CD8-positive, alpha-beta memory T cell (primary cell): ENCODE data around the gene UPF2. TPM values are rescaled to one million over a fixed set of nuclear protein-coding genes. Genes with fewer than 3 reads are reported as not detected.

Experiments used
- CTCF ChIA-PET: fragments of 350-600 bp; sonication (Branson Sonifier 250); formaldehyde crosslinking; loops from one replicate; lab custom pipeline; 2021; ENCODE audit warnings: antibody characterized with exemption; lab: Charles Lee
- POLR2A ChIA-PET: fragments of 350-600 bp; sonication (Branson Sonifier 250); formaldehyde crosslinking; loops from one replicate; lab custom pipeline; 2021; ENCODE audit warnings: antibody characterized with exemption; lab: Charles Lee
- DNase-seq, 5 donors: peaks; one replicate each; pipeline versions ENCODE4 v3.0.0 to v3.0.0-alpha.2; 2020 to 2022; ENCODE audit warnings: mixed read lengths in 1 of 5
- H3K27ac ChIP-seq: one replicate; pipeline ENCODE4 v1.7.0; 2013; ENCODE audit warnings: low read depth, mild to moderate bottlenecking, low read length, moderate library complexity
- H3K27me3 ChIP-seq: 2 replicates; pipeline ENCODE4 v1.7.0; 2013; ENCODE audit warnings: low read length, mild to moderate bottlenecking; ENCODE audit not compliant: insufficient read depth, poor library complexity, severe bottlenecking
- H3K36me3 ChIP-seq: 2 replicates; pipeline ENCODE4 v1.7.0; 2013; ENCODE audit warnings: mild to moderate bottlenecking, low read length, moderate library complexity; ENCODE audit not compliant: insufficient read depth
- H3K4me1 ChIP-seq: 2 replicates; pipeline ENCODE4 v1.7.0; 2013; ENCODE audit warnings: mild to moderate bottlenecking, low read length, moderate library complexity; ENCODE audit not compliant: insufficient read depth
- H3K4me3 ChIP-seq: 2 replicates; pipeline ENCODE4 v1.7.0; 2013; ENCODE audit warnings: mild to moderate bottlenecking, low read length
- H3K9me3 ChIP-seq: 2 replicates; pipeline ENCODE4 v1.7.0; 2013; ENCODE audit warnings: mild to moderate bottlenecking, low read length
- H3K27ac Mint-ChIP-seq, 8 donors: one replicate each; pipeline ENCODE4 v1.8.0; 2020 to 2021; ENCODE audit warnings: mixed read lengths in 8 of 8, mild to moderate bottlenecking in 6 of 8, inconsistent platforms in 3 of 8, moderate library complexity in 3 of 8
- H3K27me3 Mint-ChIP-seq, 2 donors: one replicate each; pipeline ENCODE4 v1.8.0; 2020 to 2021; ENCODE audit warnings: mixed read lengths in 2 of 2, mild to moderate bottlenecking in 1 of 2, moderate library complexity in 1 of 2
- H3K36me3 Mint-ChIP-seq, 3 donors: one replicate each; pipeline ENCODE4 v1.8.0; 2020 to 2021; ENCODE audit warnings: mixed read lengths in 3 of 3, inconsistent platforms in 1 of 3, mild to moderate bottlenecking in 1 of 3
- H3K4me1 Mint-ChIP-seq, 3 donors: one replicate each; pipeline ENCODE4 v1.8.0; 2020 to 2021; ENCODE audit warnings: mixed read lengths in 3 of 3, inconsistent platforms in 1 of 3, mild to moderate bottlenecking in 1 of 3
- H3K4me3 Mint-ChIP-seq, 7 donors: one replicate each; pipeline ENCODE4 v1.8.0; 2020 to 2021; ENCODE audit warnings: mixed read lengths in 7 of 7, mild to moderate bottlenecking in 6 of 7, moderate library complexity in 4 of 7, inconsistent platforms in 2 of 7
- H3K9me3 Mint-ChIP-seq, 5 donors: one replicate each; pipeline ENCODE4 v1.8.0; 2020 to 2022; ENCODE audit warnings: mixed read lengths in 5 of 5, mild to moderate bottlenecking in 3 of 5, moderate library complexity in 2 of 5, inconsistent platforms in 1 of 5
- polyA plus RNA-seq: library from polyadenylated mRNA; unstranded; fragments of 300-500 nt; fragmentation: Illumina TruSeq; gene quantifications from one replicate; pipeline ENCODE4 v1.2.3, GENCODE V29; 2021
- total RNA-seq, 2 experiments: library from RNA; stranded (reverse); gene quantifications; one replicate each; pipeline ENCODE4 v1.2.3, GENCODE V29; 2021

UPF2 gene
- total and polyA plus RNA-seq, 3 experiments from 2014 or later, result 18.5 to 42.4 (median 39.8) TPM

DNA sequence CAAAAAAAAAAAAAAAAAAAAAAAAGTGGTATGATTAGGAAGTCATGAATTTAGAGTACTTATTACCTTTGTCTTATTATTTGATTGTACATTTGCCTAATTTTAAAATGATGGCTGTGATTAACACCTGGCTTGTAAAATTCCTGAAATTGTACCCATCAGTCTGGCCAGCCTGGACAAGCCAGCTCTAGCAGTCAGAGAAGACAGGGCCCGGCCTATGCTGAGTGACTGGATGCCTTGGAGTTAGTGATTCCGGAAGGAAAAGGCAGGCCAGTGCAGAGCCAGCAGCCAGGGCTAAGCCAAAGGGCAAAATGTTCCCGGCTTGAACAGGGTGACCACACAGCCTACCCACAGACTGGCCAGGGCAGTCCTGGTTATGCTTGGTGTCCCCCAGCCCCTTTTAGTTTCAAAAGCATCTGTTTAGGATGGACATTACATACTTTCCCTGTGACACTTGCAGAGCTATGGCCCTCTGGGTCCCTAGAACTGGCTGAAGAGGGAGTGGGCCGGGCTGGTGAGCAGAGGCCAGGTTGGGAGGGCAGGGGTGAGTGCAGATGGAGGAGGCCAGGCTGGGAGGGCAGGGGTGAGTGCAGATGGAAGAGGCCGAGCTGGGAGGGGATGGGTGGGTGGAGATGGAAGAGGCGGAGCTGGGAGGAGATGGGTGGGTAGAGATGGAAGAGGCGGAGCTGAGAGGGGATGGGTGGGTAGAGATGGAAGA lies 157.7 kb downstream of the UPF2 start:
- Mint-ChIP-seq H3K4me1 (peaks cover 9 to 19% (median 17%) of the 10 kb centered on the region in 3 donors), H3K36me3 (no peaks in the 10 kb centered on the region), H3K9me3 (no peaks in the 10 kb centered on the region), H3K27ac (no peak overlapping the region), H3K4me3 (no peak overlapping the region), H3K27me3 (no peaks in the 10 kb centered on the region)
- Histone ChIP-seq H3K4me3 (no peak overlapping the region), H3K27me3 (no peaks in the 10 kb centered on the region), H3K36me3 (no peaks in the 10 kb centered on the region), H3K4me1 (peaks cover 5% of the 10 kb centered on the region), H3K27ac (no peak overlapping the region), H3K9me3 (no peaks in the 10 kb centered on the region)
- POLR2A ChIA-PET, result no interaction called here
- CTCF ChIA-PET, result no interaction called here
- peak in 1 of 5 donors; percentile 22 for DNase-seq

DNA sequence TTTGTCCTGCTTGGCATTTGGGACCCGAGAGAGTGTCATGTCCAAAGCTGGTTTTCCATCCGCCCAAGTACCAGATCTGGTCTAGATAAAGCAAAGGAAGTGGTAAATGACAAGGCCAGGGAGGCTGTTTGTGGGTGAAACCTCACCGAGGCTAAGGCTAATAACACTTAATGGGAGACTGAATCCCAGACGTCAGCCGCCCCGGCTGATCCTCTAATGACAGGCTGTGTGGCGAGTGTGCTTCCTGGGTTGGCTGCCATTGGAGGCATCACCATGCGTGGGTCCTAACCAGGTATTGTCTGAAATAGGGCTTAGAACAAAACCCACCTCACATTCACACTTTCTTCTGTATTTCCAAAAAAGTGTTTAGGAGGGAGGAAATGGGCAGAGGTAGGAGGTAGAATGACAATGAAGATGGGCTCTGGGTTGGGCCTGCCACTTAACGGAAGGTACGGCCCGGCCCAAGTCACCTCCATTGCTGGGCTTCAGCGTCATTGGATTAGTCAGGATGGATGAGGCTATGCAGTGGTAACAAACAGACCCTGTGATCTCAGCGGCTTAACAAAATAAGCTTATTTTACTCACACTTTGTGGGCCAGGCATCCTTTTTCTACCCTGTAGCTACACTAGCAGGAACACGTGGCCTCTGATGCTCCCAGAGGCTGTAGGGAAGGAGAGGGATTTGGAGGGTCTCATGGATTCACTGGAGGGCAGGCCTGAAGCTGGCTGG lies 159.8 kb downstream of the UPF2 start:
- H3K4me1 Mint-ChIP-seq, result peaks cover 9 to 19% (median 17%) of the 10 kb centered on the region in 3 donors
- ChIA-PET POLR2A (no interaction called here), CTCF (no interaction called here)
- Histone ChIP-seq H3K27ac (no peak overlapping the region), H3K36me3 (no peaks in the 10 kb centered on the region), H3K27me3 (no peaks in the 10 kb centered on the region), H3K9me3 (no peaks in the 10 kb centered on the region), H3K4me1 (peaks cover 5% of the 10 kb centered on the region), H3K4me3 (no peak overlapping the region)
- H3K9me3 Mint-ChIP-seq, result no peaks in the 10 kb centered on the region
- H3K36me3 Mint-ChIP-seq, result no peaks in the 10 kb centered on the region
- H3K27me3 Mint-ChIP-seq, result no peaks in the 10 kb centered on the region
- H3K4me3 Mint-ChIP-seq, result peak overlapping the region in 2 of 7 donors; percentile 2 to 55
- peak in 1 of 5 donors; percentile 46 for DNase-seq
- peak overlapping the region in 3 of 8 donors; percentile 43 to 48 (median 47) for H3K27ac Mint-ChIP-seq

DNA sequence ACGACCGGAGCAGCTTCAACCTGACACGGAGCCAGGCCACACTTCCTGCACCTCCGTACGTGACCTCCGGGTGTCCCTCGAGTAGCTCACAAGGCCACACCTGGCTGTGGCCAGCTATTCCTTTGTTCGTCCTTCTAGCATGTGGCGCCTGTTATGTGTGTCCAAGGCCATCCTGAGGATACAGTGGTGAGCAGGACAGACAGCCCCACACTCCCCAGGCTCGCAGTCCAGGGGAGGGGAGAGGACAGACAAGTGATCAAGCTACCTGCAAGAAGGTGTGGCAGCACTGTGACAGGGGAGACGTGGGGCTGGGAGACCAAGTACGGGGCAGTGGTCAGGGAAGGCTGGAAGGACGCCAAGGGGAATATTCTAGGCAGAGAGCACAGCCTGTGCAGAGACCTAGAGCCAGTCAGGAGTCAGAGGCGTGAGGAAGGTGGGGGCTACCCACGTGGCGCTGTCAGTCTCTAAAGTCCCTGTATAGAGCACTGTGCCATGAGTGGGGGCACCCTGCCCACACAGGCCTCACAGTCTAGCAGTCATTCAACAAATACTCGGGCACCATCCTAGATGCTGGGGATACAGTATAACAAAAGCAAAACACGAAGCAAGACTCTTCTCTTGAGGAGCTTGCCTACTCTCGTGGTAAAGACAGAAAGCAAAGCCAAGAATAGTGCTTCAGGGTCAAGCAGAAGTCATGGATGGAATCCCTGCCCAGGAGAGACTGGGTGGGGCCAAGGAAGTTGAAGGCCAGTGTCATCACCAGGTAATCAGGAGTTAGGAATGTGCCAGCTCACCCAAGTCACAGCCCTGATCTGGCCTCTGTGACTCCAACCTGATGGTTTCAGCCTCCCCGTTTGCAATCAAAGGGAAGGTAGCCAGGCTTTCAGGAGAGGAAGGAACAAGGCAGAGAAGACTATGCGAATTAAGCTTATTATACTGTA lies 160.9 kb downstream of the UPF2 start:
- Mint-ChIP-seq H3K27ac (peak overlapping the region in 2 of 8 donors; percentile 35 to 48), H3K27me3 (no peaks in the 10 kb centered on the region), H3K36me3 (no peaks in the 10 kb centered on the region), H3K4me1 (peaks cover 9 to 19% (median 17%) of the 10 kb centered on the region in 3 donors), H3K9me3 (no peaks in the 10 kb centered on the region), H3K4me3 (no peak overlapping the region)
- Histone ChIP-seq H3K4me1 (peaks cover 5% of the 10 kb centered on the region), H3K36me3 (no peaks in the 10 kb centered on the region), H3K27ac (no peak overlapping the region), H3K9me3 (no peaks in the 10 kb centered on the region), H3K4me3 (no peak overlapping the region), H3K27me3 (no peaks in the 10 kb centered on the region)
- CTCF ChIA-PET, result no interaction called here
- peak in 1 of 5 donors; percentile 35 for DNase-seq
- POLR2A ChIA-PET, result no interaction called here

DNA sequence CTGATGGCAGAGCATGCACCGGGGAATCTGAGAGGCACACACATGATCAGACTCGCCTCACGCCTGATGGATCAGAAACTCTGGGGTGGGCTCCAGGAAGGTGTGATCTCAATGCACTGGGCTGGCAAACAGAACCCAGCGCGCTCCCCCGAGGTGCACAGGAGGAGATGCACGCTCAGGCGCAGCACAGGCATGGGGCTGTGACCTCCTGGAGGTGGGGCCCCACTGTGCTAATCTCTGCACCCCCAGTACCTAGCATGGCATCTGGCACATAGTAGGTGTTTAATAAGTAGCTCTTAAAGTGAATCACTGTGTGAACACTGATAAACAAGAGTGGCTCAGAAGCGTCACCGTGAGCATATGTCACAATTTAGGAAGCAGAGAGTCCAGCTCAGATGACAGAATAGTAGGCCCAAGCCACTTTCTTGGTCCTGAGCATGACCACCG lies 161.6 kb downstream of the UPF2 start:
- no peak overlapping the region for H3K4me3 Mint-ChIP-seq
- no peaks in the 10 kb centered on the region for H3K27me3 Mint-ChIP-seq
- no peaks in the 10 kb centered on the region for H3K9me3 Mint-ChIP-seq
- Histone ChIP-seq H3K9me3 (no peaks in the 10 kb centered on the region), H3K36me3 (no peaks in the 10 kb centered on the region), H3K27me3 (no peaks in the 10 kb centered on the region), H3K4me3 (no peak overlapping the region), H3K4me1 (peaks cover 5% of the 10 kb centered on the region), H3K27ac (no peak overlapping the region)
- peak in 1 of 5 donors; percentile 35 for DNase-seq
- ChIA-PET POLR2A (no interaction called here), CTCF (no interaction called here)
- H3K27ac Mint-ChIP-seq, result no peak overlapping the region
- peaks cover 11 to 23% (median 17%) of the 10 kb centered on the region in 3 donors for H3K4me1 Mint-ChIP-seq
- no peaks in the 10 kb centered on the region for H3K36me3 Mint-ChIP-seq

DNA sequence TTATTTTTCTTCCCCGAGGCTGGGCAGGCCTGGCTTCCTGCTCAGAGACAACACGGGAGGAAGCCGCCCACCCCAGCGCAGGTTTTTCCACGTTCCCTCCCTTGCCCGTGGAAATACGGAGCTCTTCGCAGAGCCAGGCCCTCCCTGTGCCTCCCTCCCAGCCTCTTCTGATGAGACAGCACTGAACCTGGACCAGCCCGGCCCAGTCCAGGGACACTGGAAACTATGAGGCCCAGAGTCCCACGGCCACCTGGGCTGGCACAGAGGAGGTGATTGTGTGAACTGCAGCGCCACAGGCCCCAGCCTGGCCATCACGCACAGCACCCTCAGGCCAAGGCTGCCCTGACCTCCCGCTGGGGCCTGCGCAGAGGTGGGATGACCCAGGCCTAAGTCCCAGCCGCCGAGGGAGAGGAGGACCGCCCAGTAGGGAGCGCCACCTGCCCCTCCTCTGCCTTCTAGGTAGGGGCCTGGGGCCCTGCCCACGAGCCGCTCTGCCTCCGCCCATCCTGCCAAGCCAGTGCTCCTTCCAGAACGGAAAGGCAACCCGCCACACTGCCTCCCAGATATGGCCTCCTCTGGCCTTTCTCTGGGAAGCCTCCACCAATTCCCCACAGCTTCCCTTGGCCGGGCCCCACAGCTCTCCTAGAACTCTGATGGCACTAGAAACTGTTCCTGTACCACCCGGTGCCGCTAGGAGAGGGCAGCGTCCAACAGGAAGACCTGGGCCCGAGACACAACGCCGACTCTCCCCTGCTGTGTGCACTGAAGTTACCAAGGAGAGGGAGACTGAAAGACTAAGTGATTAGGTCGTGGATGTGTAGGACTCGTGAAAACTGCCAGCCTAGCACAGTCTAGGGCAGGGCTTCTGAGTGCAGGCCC lies 162.2 kb downstream of the UPF2 start:
- H3K27ac ChIP-seq, result no peak overlapping the region
- no peak overlapping the region for H3K4me3 ChIP-seq
- peak in 1 of 5 donors; percentile 41 for DNase-seq
- no peaks in the 10 kb centered on the region for H3K9me3 ChIP-seq
- no peaks in the 10 kb centered on the region for H3K36me3 Mint-ChIP-seq
- H3K27me3 ChIP-seq, result no peaks in the 10 kb centered on the region
- H3K4me1 ChIP-seq, result peaks cover 6% of the 10 kb centered on the region
- peak overlapping the region in 1 of 8 donors; percentile 47 for H3K27ac Mint-ChIP-seq
- H3K9me3 Mint-ChIP-seq, result no peaks in the 10 kb centered on the region
- no peak overlapping the region for H3K4me3 Mint-ChIP-seq
- POLR2A ChIA-PET, result no interaction called here
- no peaks in the 10 kb centered on the region for H3K36me3 ChIP-seq
- no peaks in the 10 kb centered on the region for H3K27me3 Mint-ChIP-seq
- CTCF ChIA-PET, result no interaction called here
- H3K4me1 Mint-ChIP-seq, result peaks cover 13 to 30% (median 20%) of the 10 kb centered on the region in 3 donors

DNA sequence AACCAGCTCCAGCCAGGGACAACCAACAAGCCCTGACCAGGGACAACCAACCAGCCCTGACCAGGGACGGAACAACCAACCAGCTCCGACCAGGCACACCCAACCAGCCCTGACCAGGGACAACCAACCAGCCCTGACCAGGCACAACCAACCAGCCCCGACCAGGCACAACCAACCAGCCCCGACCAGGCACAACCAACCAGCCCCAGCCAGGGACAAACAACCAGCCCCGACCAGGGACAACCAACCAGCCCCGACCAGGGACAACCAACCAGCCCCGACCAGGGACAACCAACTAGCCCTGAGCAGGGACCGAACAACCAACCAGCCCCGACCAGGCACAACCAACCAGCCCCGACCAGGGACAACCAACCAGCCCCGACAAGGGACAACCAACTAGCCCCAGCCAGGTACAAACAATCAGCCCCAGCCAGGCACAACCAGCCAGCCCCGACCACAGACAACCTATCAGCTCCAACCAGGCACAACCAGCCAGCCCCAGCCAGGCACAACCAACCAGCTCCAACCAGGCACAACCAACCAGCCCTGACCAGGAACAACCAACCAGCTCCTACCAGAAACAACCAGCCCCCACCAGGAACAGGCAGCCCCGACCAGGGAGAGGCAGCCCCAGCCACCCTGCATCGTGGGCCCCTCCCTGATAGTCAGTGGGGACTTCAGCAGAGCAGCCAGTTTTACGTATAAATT lies 163.1 kb downstream of the UPF2 start:
- H3K9me3 ChIP-seq, result no peaks in the 10 kb centered on the region
- no peaks in the 10 kb centered on the region for H3K27me3 ChIP-seq
- Mint-ChIP-seq H3K27me3 (no peaks in the 10 kb centered on the region), H3K9me3 (no peaks in the 10 kb centered on the region), H3K27ac (no peak overlapping the region), H3K36me3 (no peaks in the 10 kb centered on the region), H3K4me3 (no peak overlapping the region), H3K4me1 (peaks cover 19 to 38% (median 26%) of the 10 kb centered on the region in 3 donors)
- no peak overlapping the region for H3K4me3 ChIP-seq
- DNase-seq, result peak in 1 of 5 donors; percentile 39
- POLR2A ChIA-PET, result no interaction called here
- no peaks in the 10 kb centered on the region for H3K36me3 ChIP-seq
- H3K27ac ChIP-seq, result no peak overlapping the region
- peaks cover 14% of the 10 kb centered on the region for H3K4me1 ChIP-seq
- CTCF ChIA-PET, result no interaction called here

DNA sequence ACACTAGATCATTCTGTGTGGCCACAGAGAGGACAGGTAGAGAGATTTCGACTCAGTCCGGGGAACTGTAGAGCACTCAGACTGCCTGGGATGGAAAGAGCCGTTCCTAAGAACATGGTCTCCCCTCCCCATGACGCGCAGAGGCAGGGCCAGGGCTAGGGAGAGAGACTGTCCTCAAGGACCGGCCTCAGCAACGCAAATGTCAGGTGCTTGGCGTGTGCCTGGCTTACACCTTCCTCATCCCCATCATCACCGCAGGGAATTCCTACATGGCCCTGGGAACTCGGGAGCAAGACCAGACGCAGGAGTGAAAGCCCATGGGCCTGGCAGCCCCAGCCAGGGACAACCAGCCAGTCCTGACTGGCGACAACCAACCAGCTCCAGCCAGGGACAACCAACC lies 163.8 kb downstream of the UPF2 start:
- H3K4me1 ChIP-seq, result peaks cover 19% of the 10 kb centered on the region
- H3K9me3 ChIP-seq, result no peaks in the 10 kb centered on the region
- H3K27ac Mint-ChIP-seq, result peak overlapping the region in 1 of 8 donors; percentile 69
- ChIA-PET POLR2A (no interaction called here), CTCF (no interaction called here)
- no peaks in the 10 kb centered on the region for H3K9me3 Mint-ChIP-seq
- H3K36me3 Mint-ChIP-seq, result no peaks in the 10 kb centered on the region
- H3K4me3 Mint-ChIP-seq, result no peak overlapping the region
- peaks cover 20 to 42% (median 31%) of the 10 kb centered on the region in 3 donors for H3K4me1 Mint-ChIP-seq
- H3K27me3 Mint-ChIP-seq, result no peaks in the 10 kb centered on the region
- no peaks in the 10 kb centered on the region for H3K27me3 ChIP-seq
- peak in 1 of 5 donors; percentile 19 for DNase-seq
- H3K4me3 ChIP-seq, result no peak overlapping the region
- H3K27ac ChIP-seq, result no peak overlapping the region
- no peaks in the 10 kb centered on the region for H3K36me3 ChIP-seq
